ENCODE measurements around the gene S100A5.
"Not testable (repeated sequence)": the region's sequence is repeated elsewhere in the genome, so short reads cannot be mapped to it uniquely, and the experiment has no call there.

The S100A5 gene, protein sequence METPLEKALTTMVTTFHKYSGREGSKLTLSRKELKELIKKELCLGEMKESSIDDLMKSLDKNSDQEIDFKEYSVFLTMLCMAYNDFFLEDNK

DNA sequence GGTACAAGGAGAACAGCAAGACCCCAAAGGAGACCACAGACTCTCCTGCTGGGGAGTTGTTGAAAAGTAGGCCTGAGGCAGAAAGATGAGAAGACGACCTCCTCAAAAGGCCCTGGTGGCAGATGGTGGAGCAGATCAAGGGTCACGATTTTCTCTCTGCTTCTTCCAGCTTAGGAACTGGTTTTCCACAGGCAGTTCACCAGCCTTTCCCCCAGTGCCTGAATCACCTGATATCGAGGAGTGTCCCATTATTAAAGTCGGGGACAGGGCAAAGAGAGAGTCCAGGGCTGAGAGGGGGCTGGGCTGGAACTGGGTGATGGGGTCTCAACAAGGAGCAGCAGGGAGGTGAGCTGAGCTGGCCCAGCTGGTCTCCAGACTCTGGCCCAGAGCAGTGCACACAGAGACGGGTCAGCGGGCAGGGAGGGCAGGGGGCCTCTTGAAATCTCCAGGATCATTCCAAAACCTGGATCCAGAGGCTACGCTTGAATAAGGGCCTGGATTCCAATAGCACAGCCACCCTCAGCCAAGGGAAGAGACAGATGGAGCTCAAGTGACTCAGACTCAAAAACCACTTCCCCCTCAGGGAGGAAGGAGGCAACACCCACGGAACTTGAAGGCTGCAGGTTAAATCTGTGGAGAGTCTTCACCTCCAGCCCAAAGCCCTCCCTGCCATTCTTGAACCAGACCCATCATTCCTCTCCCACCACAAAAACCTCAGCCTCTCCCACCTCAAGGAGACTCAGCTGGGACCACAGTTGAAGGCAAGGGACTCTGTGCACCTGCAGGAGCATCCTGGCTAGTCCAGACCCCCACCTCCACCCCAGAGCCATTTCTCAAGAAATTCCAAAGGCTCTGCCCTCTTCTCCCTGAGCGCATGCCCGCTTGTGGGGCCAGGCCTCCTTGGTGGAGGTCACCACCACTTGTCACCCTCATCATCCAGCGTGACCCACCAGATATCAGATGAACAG is at the start of gene S100A5:
S100A5 (minus strand) TSS at position 541 of the 968 bp plus-strand sequence. CDS start 743 bp downstream, outside the sequence.
- DNase-seq (ENCODE audit: low read depth in 2 of 2, low spot score in 1 of 2), result peak in 1 of 2 donors; percentile 40

DNA sequence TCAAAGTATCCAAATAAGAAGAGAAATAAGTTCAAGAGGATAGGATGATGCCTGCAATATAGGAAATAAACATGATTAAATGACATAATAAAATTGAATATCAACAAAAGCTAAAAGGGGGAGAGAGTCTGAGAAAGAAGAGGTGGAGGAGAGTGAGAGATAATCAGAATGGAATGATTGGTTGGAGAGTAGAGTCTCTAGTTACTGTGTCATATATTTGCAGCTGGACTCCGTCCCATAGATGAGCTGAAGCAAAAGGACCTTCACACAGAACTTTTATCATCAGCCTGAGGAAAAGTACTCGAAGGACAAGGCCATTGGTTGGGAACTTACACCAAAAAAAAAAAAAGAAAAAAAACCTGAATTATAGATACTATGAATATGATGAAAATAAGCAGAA is 47.7 kb upstream of the S100A5 start:
- DNase-seq (ENCODE audit: low read depth in 2 of 2, low spot score in 1 of 2), result no peak

DNA sequence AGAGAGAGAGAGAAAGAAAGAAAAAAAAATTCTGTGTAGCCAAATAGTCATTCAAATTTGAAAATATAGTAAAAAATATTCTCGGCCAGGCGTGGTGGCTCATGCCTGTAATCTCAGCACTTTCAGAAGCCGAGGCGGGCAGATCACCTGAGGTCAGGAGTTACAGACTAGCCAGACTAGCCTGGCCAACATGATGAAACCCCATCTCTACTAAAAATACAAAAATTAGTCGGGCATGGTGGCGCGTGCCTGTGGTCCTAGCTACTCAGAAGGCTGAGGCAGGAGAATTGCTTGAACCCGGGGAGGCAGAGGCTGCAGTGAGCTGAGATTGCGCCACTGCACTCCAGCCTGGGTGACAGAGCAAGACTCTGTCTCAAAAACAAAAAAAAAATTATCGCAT is 47.3 kb upstream of the S100A5 start:
- DNase-seq (ENCODE audit: low read depth in 2 of 2, low spot score in 1 of 2), result not testable (repeated sequence)

DNA sequence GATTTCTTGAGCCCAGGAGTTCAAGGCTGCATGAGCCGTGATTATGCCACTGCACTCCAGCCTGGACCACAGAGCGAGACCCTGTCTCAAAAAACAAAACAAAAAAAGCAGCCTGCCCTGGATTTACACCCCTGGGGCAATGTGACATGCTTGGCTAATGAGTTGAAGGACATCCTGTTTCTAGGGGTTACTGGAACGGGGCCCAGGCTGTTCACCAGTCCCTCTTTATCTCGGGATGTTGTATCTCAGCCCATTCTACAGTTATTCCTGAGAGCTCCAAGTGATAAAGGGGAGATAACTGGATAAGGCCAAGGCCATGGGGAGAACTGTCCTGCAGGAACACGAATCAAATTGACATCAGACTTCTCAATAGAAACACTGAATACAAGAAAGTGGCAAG is 46.6 kb upstream of the S100A5 start:
- no peak for DNase-seq (ENCODE audit: low read depth in 2 of 2, low spot score in 1 of 2)

DNA sequence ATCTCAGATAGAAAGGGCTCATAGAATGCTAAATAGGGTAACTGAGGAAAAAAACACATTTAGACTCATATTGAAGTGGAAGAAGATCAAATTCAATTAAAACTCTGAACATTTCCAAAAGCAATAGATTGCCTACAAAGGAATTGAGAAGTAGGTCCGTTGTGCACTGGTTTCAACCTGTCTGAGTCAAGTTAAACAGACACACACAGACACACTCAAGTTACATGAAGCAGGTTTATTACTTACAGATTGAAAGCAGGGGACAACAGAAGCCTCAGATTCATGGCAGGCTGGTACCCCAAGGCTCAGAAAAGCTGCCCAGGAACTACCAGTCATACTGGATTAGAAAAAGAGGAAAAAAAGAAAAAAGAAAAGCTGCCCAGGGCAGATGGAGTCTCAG is 45.6 kb upstream of the S100A5 start:
- no peak for DNase-seq (ENCODE audit: low read depth in 2 of 2, low spot score in 1 of 2)

DNA sequence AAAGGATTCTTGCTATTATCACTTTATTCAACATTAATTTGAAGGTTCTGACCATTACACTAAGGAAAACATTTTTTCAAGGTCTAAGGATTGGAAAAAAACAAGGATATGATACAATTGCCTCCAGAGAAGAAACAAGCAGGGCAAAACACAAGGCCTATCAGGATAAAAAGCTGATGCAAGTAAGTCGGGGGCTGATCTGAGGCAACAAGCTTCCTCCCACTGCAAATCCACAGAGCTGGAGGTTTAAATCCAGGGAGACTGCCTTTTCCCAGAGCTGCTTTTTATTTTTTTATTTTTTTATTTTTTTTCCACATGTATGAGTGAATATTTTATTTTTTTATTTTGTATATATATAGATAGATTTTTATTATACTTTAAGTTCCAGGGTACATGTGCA is 44.3 kb upstream of the S100A5 start:
- DNase-seq (ENCODE audit: low read depth in 2 of 2, low spot score in 1 of 2), result no peak

DNA sequence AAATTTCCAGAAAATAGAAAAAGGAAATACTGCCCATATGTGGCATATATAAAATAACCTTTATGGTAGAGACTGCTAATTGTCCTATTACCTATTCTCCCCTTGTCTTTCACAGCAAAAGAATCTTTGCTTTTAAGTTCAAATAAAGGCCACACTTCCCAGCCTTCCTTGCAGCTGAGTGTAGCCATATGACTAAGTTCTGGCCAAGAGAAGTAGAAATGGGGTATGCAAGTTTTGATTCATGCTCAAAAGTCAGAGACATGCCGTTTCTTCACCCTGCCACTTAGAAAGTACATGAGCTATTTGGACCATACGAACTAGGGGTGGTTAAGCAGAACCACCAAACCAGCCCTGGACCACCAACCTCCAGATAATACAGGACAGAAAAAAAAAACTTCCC is 43.2 kb upstream of the S100A5 start:
- no peak for DNase-seq (ENCODE audit: low read depth in 2 of 2, low spot score in 1 of 2)

DNA sequence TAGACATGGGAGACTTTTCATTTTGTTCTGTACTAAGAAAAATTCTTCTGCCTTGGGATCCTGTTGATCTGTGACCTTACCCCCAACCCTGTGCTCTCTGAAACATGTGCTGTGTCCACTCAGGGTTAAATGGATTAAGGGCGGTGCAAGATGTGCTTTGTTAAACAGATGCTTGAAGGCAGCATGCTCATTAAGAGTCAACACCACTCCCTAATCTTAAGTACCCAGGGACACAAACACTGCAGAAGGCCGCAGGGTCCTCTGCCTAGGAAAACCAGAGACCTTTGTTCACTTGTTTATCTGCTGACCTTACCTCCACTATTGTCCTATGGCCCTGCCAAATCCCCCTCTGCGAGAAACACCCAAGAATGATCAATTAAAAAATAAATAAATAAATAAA is 42.8 kb upstream of the S100A5 start:
- not testable (repeated sequence) for DNase-seq (ENCODE audit: low read depth in 2 of 2, low spot score in 1 of 2)

DNA sequence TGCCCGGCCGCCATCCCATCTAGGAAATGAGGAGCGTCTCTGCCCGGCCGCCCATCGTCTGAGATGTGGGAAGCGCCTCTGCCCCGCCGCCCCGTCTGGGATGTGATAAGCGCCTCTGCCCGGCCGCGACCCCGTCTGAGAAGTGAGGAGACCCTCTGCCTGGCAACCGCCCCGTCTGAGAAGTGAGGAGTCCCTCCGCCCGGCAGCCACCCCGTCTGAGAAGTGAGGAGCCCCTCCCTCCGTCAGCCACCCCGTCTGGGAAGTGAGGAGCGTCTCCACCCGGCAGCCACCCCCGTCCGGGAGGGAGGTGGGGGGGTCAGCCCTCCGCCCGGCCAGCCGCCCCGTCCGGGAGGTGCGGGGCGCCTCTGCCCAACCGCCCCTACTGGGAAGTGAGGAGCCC is 42.1 kb upstream of the S100A5 start:
- not testable (repeated sequence) for DNase-seq (ENCODE audit: low read depth in 2 of 2, low spot score in 1 of 2)

DNA sequence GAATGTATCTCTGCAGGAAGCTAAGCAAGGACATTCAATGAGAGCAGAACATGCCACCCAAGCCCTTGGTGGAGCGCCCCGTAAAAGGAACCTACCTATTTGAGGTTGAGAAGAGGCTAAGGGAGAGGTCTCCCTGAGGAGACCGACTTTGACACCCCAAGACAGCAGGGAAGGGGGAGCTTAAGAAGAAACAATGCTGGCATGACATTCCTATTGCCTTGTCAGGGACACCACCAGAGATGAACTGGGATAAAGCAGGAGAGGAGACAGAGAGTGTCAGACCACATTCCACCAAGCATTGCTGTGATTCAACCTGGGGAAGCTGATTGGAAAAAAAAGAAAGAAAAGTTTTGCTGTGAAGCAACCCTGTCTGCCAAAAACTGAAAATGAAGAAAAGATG is 38.2 kb upstream of the S100A5 start:
- DNase-seq (ENCODE audit: low read depth in 2 of 2, low spot score in 1 of 2), result no peak

DNA sequence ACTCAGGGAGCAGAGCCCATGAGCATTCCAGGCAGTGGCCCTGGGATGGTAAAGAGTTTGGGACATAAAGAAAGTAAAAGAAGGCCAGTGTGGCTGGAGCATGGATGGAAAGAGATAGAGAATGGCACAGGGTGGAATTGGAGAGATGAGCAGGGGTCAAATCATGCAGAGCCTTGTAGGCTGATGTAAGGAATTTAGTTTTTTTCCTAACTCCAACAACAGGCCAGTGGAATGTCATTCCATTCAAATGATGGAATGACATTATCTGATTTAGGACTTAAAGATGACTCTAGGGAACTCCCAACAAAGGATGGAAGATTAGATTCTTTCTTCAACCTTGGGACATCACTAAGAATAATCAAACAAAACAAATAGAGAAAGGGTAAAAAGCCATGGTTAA is 37.8 kb upstream of the S100A5 start:
- DNase-seq (ENCODE audit: low read depth in 2 of 2, low spot score in 1 of 2), result no peak

DNA sequence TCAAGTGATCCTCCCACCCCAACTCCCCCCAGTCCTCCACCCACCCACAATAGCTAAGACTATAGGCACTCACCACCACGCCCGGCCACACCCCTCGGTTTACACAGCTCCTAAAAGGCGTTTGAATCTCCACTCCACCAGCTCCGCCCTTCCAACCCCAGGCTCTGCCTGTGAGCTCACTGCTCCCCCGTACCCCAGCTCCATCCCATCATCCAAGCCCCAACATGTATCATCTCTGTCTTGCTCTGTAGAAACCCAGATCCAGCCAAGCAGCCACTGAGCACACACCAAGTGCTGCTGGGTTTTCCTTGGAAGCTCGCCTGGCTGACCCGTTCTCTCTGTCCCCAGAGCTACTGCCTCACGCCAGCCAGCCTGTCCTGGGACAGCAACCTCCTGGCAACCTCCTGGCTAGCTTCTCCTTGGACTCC is 36.9 kb upstream of the S100A5 start:
- DNase-seq (ENCODE audit: low read depth in 2 of 2, low spot score in 1 of 2), result no peak

DNA sequence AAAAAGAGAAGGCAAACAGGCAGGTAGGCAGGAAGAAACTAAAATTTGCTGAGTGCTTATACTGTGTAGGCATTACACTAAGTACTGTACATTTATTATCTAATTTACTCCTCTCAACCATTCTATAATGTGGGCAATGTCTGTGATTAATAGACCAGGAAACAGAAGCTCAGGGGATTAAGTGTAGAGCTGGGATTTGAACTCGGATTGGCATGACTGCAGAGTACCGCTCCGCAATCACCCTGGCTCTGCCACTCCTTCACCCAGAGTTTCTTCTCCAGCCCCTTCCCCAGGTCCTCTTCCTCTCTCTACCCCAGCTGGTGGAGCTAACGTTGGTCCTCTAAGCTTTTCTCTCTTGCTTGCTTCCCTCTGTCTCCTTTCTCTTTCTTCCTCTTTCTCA is 36.4 kb upstream of the S100A5 start:
- no peak for DNase-seq (ENCODE audit: low read depth in 2 of 2, low spot score in 1 of 2)

DNA sequence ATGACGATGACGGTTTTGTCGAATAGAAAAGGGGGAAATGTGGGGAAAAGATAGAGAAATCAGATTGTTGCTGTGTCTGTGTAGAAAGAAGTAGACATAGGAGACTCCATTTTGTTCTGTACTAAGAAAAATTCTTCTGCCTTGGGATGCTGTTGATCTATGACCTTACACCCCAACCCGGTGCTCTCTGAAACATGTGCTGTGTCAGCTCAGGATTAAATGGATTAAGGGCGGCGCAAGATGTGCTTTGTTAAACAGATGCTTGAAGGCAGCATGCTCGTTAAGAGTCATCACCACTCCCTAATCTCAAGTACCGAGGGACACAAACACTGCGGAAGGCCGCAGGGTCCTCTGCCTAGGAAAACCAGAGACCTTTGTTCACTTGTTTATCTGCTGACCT is 34.8 kb upstream of the S100A5 start:
- not testable (repeated sequence) for DNase-seq (ENCODE audit: low read depth in 2 of 2, low spot score in 1 of 2)

DNA sequence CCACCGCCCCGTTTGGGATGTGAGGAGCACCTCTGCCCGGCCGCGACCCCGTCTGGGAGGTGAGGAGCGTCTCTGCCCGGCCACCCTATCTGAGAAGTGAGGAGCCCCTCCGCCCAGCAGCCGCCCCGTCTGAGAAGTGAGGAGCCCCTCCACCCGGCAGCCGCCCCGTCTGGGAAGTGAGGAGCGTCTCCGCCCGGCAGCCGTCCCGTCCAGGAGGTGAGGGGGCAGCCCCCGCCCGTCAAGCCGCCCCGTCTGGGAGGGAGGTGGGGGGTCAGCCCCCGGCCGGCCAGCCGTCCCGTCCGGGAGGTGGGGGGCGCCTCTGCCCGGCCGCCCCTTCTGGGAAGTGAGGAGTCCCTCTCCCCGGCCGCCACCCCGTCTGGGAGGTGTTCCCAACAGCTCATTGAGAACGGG is 34.4 kb upstream of the S100A5 start:
- not testable (repeated sequence) for DNase-seq (ENCODE audit: low read depth in 2 of 2, low spot score in 1 of 2)

DNA sequence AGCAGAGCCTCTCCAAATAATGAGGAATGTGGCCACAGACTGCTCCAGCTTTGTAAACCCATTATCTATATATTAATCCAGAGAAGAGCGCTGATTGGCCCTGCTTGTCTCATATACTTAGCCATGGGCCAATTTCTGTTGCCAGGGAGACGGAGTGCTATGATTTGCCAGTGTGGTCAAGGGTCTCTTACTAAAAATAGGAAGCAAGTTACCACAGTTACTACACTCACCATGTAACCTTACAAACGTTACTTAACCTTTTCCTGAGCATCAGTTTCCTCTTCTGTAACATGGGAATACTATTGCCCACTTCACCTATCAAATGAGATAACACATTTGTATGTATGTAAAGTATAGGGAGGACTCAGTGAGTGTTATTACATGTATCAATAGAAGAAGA is 32.6 kb upstream of the S100A5 start:
- no peak for DNase-seq (ENCODE audit: low read depth in 2 of 2, low spot score in 1 of 2)

DNA sequence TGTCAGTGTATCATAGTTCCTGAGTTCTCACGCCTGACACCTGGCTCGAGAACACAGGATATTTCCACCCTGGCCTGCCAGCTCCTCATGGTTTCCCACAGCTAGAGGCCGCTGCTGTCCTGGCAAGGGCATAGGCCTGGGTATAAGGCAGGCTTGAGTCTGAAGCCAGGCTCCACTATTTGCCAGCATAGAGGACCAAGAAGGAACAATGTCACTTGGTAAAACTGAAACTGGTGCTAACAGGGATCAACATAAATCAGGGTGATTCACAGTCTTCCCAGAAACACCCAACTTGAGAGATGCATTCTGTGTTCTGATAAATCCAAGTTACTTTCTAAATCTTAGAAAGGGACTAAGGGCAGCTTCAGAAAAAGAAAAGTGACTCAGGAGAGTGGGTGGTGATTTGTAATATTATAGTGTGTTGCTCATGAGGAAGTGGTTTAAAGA is 31.9 kb upstream of the S100A5 start:
- DNase-seq (ENCODE audit: low read depth in 2 of 2, low spot score in 1 of 2), result no peak

DNA sequence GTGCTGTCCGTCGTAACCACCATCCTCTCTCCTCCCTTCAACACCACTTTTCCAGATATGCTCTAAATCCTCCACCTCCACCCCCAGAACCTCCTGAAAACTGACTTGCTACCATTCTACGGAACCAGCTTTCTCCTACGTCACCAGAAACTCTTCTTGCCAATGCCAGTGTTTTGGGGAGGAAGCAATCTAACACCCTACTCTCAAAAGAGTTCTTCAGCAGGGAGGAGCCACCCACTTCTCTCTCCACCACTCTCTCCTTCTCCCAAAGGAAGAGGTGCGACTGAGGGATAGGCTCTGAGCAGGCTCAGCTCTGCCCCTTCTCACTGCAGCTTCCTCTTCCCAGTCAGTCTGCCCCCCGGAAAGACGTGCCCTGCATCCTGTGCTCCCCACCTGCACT is 31.0 kb upstream of the S100A5 start:
- DNase-seq (ENCODE audit: low read depth in 2 of 2, low spot score in 1 of 2), result no peak

DNA sequence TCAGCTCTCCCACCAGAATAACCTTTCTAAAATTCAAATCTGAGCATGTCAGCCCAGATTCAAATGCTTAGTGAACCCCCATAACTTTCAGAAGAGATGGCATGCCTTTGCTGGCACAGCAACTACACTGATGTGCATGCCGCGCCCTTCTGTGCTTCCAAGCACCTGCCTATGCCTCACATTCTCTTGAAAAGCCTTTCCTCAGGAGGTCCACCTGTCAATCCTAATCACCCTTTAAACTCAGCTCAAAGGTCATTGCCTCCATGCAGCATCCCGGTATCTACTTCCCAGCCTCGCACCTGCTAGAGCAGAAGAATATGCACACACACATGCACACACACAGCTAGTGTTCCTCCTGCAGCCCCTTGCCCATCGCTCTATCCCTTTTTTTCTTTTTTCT is 30.1 kb upstream of the S100A5 start:
- DNase-seq (ENCODE audit: low read depth in 2 of 2, low spot score in 1 of 2), result no peak

DNA sequence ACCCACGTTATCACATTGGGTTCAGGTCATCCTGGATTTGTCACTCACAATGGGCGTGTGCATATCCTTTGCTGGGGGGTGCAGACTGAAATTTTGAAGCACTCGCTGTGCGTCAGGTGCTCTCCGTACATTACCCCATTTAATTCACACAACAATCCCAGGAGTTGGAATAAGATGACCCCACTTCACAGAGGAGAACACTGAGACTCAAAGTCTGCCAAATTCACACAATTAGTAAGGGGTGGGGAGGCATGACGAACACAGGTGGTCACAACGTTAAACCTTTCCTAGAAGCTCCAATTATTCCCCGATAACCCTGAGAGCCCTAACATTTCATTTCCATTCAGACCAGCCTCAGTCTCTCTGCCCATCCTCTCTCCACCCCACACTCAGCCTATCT is 28.7 kb upstream of the S100A5 start:
- no peak for DNase-seq (ENCODE audit: low read depth in 2 of 2, low spot score in 1 of 2)

DNA sequence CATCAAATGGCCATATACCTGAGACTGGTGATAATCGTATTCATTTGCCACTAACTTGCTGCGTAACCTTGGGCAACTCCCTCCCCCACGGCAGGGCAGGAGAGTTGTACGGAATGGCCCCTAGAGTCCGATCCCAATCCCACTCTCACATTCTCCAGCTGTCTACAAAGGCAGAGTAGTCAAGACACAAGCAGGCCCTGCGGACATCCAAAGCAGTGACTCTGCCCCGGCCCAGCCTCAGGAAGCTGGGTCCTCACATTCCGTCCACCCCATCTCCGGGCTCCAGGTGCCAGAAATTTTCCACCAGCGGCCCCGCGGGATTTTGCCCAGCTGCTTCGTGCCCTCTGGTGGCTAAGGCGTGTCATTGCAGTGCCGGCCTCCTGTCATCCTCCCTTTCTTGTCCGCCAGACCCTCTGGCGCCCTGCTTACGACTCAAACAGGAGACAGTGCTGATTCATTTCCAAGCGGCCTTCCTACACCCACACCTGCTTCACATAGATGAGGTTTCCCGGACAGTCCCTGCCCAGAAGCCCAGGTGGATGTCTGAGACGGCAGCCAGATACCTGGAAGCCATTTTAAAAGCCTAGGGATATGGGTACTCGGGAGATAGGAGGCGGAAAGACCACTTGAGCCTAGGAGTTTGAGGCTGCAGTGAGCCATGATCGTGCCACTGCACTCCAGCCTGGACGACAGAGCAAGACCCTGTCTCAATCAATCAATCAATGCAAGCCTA is 27.8 kb upstream of the S100A5 start:
- DNase-seq (ENCODE audit: low read depth in 2 of 2, low spot score in 1 of 2), result peak; percentile 51 to 69

All from stimulated activated CD8-positive, alpha-beta memory T cell treated with anti-CD3 and anti-CD28 coated beads, Interleukin-4, amount 100 ng/mL, for 4 hours (primary cell).